NK-92 (cell line): ENCODE results near the gene VENTX.

Experiments
- DNase-seq: peaks from one replicate; lab custom pipeline; 2025; ENCODE audit not compliant: unreplicated experiment; lab: John Stamatoyannopoulos, UW

The VENTX gene

GRCh38 chr10:133270773-133271297, 33.2 kb downstream of the VENTX start:
- DNase-seq, result no peak

DNA sequence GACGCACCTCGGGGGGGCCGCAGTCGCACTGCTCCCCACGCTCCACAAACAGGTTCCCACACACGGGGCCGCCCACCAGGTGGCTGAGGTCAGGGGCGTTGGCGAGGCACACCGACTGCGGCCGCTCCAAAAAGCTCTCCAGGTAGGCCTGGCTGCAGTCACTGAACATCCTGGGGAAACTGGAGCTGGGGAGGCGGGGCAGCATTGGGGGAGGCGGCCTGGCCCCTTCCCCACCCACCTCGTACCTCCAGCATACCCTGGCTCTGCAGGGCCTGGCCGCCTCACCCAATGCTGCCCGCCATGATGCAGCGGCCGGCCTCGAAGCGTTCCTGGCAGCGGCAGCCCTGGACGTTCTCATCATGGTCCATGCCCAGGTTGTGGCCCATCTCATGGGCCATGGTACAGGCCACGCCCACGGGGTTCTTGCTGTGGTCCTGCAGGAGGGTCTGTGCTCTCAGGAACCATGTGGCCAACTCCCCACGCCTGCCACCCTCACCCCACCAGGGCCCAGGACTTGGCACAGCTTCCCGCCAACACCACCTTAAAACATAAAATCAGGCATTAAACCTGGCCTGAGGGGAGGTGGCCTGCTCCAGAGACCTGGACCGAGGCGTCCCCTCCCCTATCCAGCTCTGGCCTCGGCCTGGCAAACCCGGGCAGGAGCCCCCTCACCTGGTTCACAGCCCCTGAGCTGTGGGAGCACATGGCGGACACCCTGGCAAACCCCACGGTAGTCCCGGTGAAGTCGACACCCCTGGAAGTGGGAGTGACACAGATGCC, 34.1 kb downstream of the VENTX start:
- DNase-seq, result no peak

GRCh38 chr10:133272301-133272963, 34.8 kb downstream of the VENTX start:
- DNase-seq, result no peak

DNA sequence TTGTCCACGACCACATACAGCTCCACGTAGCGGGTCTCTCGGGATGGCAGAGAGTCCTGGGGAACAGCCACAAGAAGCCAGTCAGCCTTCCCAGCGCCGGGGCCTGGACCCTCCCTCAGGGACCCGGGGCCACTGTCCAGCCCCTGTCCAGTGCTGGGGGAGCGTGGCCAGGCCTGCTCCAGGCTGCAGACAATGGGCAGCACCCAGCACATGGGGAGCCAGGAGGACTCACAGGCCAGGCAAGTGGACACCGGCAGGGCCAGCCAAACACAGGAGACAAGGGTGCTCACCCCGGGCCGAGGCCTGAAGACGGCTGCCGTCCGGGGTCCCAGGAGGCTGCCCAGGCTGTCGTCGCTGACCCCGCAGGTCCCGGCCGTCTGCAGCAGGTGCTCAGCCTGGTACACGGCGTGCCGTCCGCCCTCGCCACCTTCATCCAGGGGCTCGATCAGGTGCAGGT, 35.3 kb downstream of the VENTX start:
- DNase-seq, result no peak

- no peak for DNase-seq
Observed at GRCh38 chr10:133273534-133274143, 36.0 kb downstream of the VENTX start.

GRCh38 chr10:133274751-133275683, 37.4 kb downstream of the VENTX start:
- DNase-seq, result peak; percentile 17

DNA sequence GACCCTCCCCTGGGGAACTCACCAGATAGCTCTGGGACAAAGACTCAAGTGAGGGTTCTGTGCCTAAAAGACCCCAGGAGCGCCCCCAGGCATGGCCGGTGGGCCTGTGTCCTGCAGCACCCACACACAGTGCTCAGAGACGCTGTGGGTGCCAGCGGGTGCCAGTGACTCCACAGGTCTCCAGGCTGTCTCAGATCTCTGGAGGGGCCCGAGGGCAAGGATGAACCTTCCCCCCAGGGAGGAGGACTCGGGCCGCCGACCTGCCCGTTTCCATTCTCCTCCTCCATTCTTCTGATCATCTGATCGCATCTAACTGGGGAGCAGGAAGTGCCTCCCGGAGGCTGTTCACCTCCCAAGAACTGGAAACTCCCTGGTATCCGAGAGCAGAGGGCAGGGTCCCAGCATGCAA, 38.0 kb downstream of the VENTX start:
- DNase-seq, result no peak

DNA sequence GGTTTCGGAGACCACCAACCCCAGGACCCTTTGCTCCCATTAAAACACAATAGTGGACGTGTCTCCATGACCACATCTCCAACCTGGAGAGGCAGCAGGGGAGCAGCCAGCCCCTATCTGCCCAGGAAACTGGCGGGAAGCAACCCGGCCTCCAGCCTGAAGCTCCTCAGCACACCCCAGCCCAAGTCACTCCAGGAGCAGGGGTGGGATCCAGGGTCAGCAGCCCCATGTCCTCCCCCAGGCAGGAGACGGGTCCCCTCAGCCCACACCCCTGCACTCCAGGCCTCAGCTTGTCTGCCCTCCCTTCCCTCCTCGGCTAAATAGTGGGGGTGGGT, 38.4 kb downstream of the VENTX start:
- DNase-seq, result no peak

- DNase-seq, result no peak
Observed at GRCh38 chr10:133276435-133277201, 39.0 kb downstream of the VENTX start, which contains the start of gene ADAM8. Gene ADAM8 (minus strand): TSS chr10:133276868. CDS start chr10:133276817, 51 bp downstream.

- no peak for DNase-seq
Observed at GRCh38 chr10:133277277-133277992, 39.8 kb downstream of the VENTX start.

DNA sequence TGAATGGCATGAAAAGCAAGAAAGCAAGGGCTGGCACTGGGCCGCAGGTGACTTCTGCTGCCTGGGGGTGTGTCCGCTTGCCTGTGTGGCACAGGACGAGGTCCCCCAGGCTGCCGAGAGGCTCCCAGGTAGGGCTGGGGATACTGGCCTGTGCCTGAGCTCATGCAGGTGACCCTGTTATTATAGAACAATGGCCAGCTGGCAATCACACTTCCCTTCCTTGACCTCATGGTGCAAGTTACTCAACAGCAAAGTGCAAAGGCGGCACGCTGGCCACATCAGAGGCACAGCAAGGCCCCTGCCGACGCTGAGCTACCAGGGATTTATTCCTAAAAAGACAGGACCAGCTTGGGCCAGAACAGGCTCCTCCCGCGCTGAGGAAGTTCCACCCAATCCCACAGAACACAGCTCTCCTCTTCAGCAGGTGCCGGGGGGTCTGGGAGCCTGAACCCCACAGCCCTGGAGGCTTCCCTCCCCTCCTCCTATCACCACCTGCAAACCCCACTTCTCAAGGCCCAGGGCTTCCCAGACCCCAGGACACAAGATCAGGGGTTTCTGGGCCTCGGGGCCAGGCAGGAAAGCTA, 40.4 kb downstream of the VENTX start:
- DNase-seq, result no peak

- DNase-seq, result peak; percentile 19
Observed at GRCh38 chr10:133278577-133279265, 41.1 kb downstream of the VENTX start.

- DNase-seq, result no peak
Observed at GRCh38 chr10:133279326-133280226, 41.9 kb downstream of the VENTX start.

DNA sequence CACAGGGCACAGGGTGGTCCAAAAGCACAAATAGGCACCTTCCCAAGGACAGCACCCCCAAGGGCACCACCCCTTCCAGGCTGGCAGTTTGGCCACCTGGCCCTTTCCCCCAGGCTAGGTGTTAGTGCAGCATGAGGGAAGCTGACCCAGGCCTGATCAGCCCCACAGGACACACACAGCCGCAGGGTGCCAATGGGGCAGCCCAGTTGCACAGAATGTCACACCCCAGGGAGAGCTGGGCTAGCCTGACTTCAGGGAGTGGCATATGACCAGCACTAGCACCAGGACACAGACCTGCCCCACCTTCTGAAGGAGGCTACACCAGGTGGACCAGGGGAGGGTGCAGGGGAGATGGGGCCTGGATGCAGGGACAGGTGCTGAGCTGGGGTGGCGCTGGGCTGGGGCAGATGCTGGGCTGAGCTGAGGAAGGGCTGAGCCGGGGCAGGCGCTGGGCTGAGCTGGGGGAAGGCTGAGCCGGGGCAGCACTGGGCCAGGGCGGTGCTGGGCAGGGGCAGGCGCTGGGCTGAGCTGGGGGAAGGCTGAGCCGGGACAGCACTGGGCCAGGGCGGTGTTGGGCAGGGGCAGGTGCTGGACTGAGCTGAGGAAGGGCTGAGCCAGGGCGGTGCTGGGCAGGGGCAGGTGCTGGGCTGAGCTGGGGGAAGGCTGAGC, 42.9 kb downstream of the VENTX start:
- no peak for DNase-seq

- DNase-seq, result no peak
Observed at GRCh38 chr10:133281084-133281483, 43.4 kb downstream of the VENTX start.

DNA sequence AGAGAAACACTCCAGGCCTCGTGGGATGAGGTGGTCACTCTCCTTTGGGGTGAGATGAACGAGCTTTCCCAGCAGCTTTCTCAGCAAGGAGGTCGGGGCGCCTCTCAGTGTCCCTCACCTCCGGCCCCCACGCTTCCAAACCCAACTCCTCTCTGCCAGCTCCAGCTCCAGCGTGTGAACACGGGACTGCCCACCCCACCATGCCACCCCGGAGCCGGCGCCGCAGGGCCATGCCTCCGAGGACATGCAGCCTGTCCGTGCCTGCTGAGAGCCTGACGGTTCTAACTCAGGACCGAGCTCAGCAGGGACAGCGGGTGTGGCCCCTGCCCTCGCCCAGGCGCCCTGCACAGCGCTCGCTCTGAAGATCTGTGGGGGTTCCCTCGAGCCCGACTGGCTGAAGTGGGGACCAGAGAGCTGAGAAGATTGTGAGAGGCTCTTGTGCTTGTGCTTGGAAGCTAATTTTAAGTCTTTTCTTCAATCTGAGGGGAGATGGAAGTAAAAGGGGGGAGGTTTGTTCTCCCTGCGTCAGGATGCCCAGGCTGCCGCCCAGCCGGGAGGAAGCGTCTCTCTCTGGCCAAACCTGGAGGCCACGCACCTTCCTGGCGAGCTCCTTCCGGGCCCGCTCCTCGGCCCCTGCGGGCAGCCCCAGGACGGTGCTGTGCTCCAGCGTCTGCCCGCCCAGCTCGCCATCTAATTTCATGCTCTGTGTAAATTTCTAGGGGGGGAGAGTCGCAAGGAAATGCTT, 44.1 kb downstream of the VENTX start:
- DNase-seq, result no peak
